Astrocyte of the spinal cord (primary cell): ENCODE data around the gene BPNT1.
A peak's percentile ranks its signal among the peaks of the same experiment; 100 is the strongest.
"Not testable (repeated sequence)": the region's sequence is repeated elsewhere in the genome, so short reads cannot be mapped to it uniquely, and the experiment has no call there.

ENCODE experiments used
- DNase-seq: peaks from one replicate; pipeline ENCODE4 v3.0.0; 2011; ENCODE audit warnings: low read depth, low spot score
- H3K4me3 ChIP-seq: 2 replicates; pipeline ENCODE4 v1.5.1; 2011; ENCODE audit warnings: low read depth, mild to moderate bottlenecking, low read length, moderate library complexity
- CTCF ChIP-seq: IDR thresholded peaks from 2 replicates; pipeline ENCODE4 v1.5.1; 2012; ENCODE audit warnings: low read depth, mild to moderate bottlenecking, low read length, inconsistent platforms
- in situ Hi-C: cut with HindIII; loops from 2 replicates; pipeline ENCODE4 v1.10.0; 2017; ENCODE audit warnings: low sequenced_read_pairs

BPNT1 gene

GRCh38 chr1:220045356-220046051 is 44.1 kb downstream of the BPNT1 start:
- peak overlapping the region; percentile 99 for H3K4me3 ChIP-seq
- DNase-seq = peak; percentile 40
- in situ Hi-C loops = no loop called here
- no peak for TF ChIP-seq CTCF

- peak; percentile 8 for DNase-seq
- H3K4me3 ChIP-seq = peak overlapping the region; percentile 99
- no peak for TF ChIP-seq CTCF
- in situ Hi-C loops = no loop called here
Measured at GRCh38 chr1:220044678-220045355, 44.8 kb downstream of the BPNT1 start.

- no peak for TF ChIP-seq CTCF
- no peak for DNase-seq
- no peak overlapping the region for H3K4me3 ChIP-seq
- in situ Hi-C loops = no loop called here
Measured at GRCh38 chr1:220043646-220044045, 45.9 kb downstream of the BPNT1 start.

GRCh38 chr1:220040028-220040596 is 49.5 kb downstream of the BPNT1 start:
- TF ChIP-seq CTCF = no peak
- no peak for DNase-seq
- no peak overlapping the region for H3K4me3 ChIP-seq
- in situ Hi-C loops = no loop called here

GRCh38 chr1:220038640-220039039 is 50.9 kb downstream of the BPNT1 start:
- no peak for TF ChIP-seq CTCF
- in situ Hi-C loops = no loop called here
- no peak overlapping the region for H3K4me3 ChIP-seq
- no peak for DNase-seq

DNA sequence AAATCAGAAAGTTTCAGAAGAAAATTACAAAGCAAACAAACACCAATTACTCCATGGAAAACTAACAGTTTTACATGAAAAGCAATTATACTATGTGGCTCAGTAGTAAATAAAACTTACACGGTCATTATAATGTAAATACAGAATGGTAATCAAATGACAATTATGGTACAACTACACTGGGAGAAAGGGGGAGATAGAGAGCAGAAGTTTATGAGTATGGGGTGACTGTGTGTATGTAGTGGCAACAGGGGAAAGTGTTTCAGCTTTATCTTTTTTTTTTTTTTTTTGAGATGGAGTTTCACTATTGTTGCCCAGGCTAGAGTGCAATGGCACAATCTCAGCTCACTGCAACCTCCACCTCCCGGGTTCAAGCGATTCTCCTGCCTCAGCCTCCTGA is 51.8 kb downstream of the BPNT1 start:
- H3K4me3 ChIP-seq, in situ Hi-C loops, DNase-seq: not testable (repeated sequence)

DNA sequence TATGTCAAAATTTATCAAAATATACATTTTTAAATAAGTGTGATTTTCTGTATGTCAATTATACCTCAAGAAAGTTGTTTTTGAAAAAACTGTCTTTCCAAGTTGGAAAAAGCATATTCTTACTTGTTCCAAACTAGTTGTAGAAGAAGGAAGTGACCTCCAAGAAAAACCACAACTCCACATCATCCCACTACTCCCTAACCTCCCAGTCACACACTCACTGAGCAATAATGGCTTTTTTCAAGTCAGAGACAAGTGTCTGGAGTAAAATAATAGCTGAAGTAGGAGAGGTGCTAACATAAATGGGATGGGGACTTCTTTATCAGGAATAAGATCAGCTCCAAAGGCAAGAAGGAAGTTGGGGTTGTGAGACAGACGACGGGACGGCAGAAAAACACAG is 56.7 kb downstream of the BPNT1 start:
- in situ Hi-C loops = no loop called here
- no peak for TF ChIP-seq CTCF
- no peak overlapping the region for H3K4me3 ChIP-seq
- DNase-seq = no peak
